ENCODE results near the gene INSR. TPM values are rescaled to one million over a fixed set of nuclear protein-coding genes. Genes with fewer than 3 reads are reported as not detected.

The INSR gene
- total RNA-seq, 1 experiment from 2014 or later, result 35.9 TPM

- H3K27ac Mint-ChIP-seq, result no peak overlapping the region
- H3K4me1 Mint-ChIP-seq, result no peaks in the 10 kb centered on the region
- no peaks in the 10 kb centered on the region; the same call in 1 of the 2 replicates for H3K27me3 Mint-ChIP-seq (ENCODE audit: low read depth)
- no peak for DNase-seq (ENCODE audit: low spot score)
- CTCF ChIA-PET, result no interaction called here
- POLR2A ChIA-PET, result no interaction called here
- TF ChIP-seq ESRRA (CRISPR knock-in tag; IDR thresholded peaks at IDR 0.05; ENCODE audit: borderline replicate concordance) (no peak), GTF2I (CRISPR knock-in tag; conservative IDR thresholded peaks at IDR 0.05) (no peak), CBFB (CRISPR knock-in tag; IDR thresholded peaks at IDR 0.05; ENCODE audit: low read depth) (no peak), ZNF671 (CRISPR knock-in tag; IDR thresholded peaks at IDR 0.05) (no peak), JUN (CRISPR knock-in tag; IDR thresholded peaks at IDR 0.05) (no peak), TEAD1 (CRISPR knock-in tag; IDR thresholded peaks at IDR 0.05) (no peak), NFE2L1 (CRISPR knock-in tag; IDR thresholded peaks at IDR 0.05) (no peak), CTCF (IDR thresholded peaks at IDR 0.05) (no peak), TEAD4 (CRISPR knock-in tag; IDR thresholded peaks at IDR 0.05) (no peak), NR3C1 (CRISPR knock-in tag; conservative IDR thresholded peaks at IDR 0.05; ENCODE audit: low read depth) (no peak), AFF4 (CRISPR knock-in tag; IDR thresholded peaks at IDR 0.05; ENCODE audit: borderline replicate concordance) (no peak), TP53 (CRISPR knock-in tag; IDR thresholded peaks at IDR 0.05) (no peak), SP1 (CRISPR knock-in tag; conservative IDR thresholded peaks at IDR 0.05) (no peak), OVOL2 (CRISPR knock-in tag; IDR thresholded peaks at IDR 0.05; ENCODE audit: borderline replicate concordance) (no peak), ERG (CRISPR knock-in tag; IDR thresholded peaks at IDR 0.05) (no peak)
- no peaks in the 10 kb centered on the region for H3K36me3 Mint-ChIP-seq
- no peak overlapping the region for H3K4me3 Mint-ChIP-seq
- peaks cover 6% of the 10 kb centered on the region; the same call in 1 of the 2 replicates for H3K9me3 Mint-ChIP-seq
- ATAC-seq, result no peak
Measured at GRCh38 chr19:7331446-7331845, 37.2 kb upstream of the INSR start.

- no peaks in the 10 kb centered on the region for H3K4me1 Mint-ChIP-seq
- TF ChIP-seq MYBL2 (CRISPR knock-in tag; IDR thresholded peaks at IDR 0.05) (no peak), NFATC4 (CRISPR knock-in tag; IDR thresholded peaks at IDR 0.05) (no peak), ZNF317 (CRISPR knock-in tag; IDR thresholded peaks at IDR 0.05; ENCODE audit: borderline replicate concordance, low read depth) (no peak), MLX (CRISPR knock-in tag; IDR thresholded peaks at IDR 0.05) (no peak), CDX4 (CRISPR knock-in tag; IDR thresholded peaks at IDR 0.05; ENCODE audit: borderline replicate concordance) (no peak), USF1 (CRISPR knock-in tag; IDR thresholded peaks at IDR 0.05) (no peak), PRDM15 (CRISPR knock-in tag; IDR thresholded peaks at IDR 0.05) (no peak), SP1 (CRISPR knock-in tag; conservative IDR thresholded peaks at IDR 0.05) (no peak)
Measured at GRCh38 chr19:7328647-7329046, 34.4 kb upstream of the INSR start.

More at GRCh38 chr19:7328647-7329046, 34.4 kb upstream of the INSR start:
- POLR2A ChIA-PET, result no interaction called here
- ATAC-seq (no peak), DNase-seq (ENCODE audit: low spot score) (no peak)
- Mint-ChIP-seq H3K9me3 (peaks cover 16% of the 10 kb centered on the region), H3K36me3 (no peaks in the 10 kb centered on the region), H3K27ac (no peak overlapping the region), H3K27me3 (ENCODE audit: low read depth) (peaks cover 5% of the 10 kb centered on the region; the same call in 1 of the 2 replicates), H3K4me3 (no peak overlapping the region)
- CTCF ChIA-PET, result interaction anchor here (0.6 to 1.6 kb wide), 2 partner anchors 226 to 690 kb away, joined by 3 to 4 read pairs; no protein-coding TSS in a partner anchor

Data from WTC11 (cell line).